Breast epithelium (tissue), 4 donors: ENCODE results near the gene ANXA5. TPM values are rescaled to one million over a fixed set of nuclear protein-coding genes. Genes with fewer than 3 reads are reported as not detected.

Experiments used
- DNase-seq, 2 donors: peaks; one replicate each; pipeline ENCODE4 v3.0.0-alpha.2; 2019; ENCODE audit warnings: low spot score in 2 of 2
- H3K27ac ChIP-seq, 2 donors: fragments of 200-600 bp; sonication (generic) in 1 of 2; one replicate each; pipeline ENCODE4 v1.5.1; 2016 to 2019; ENCODE audit warnings: mild to moderate bottlenecking in 1 of 2
- H3K27me3 ChIP-seq, 2 donors: fragments of 200-600 bp; sonication (generic) in 1 of 2; one replicate each; pipeline versions ENCODE4 v1.5.1 to v1.6.0; 2017 to 2019; ENCODE audit warnings: control low read depth in 1 of 2, mild to moderate bottlenecking in 1 of 2
- H3K36me3 ChIP-seq: fragments of 200-600 bp; one replicate; pipeline ENCODE4 v1.5.1; 2019
- H3K4me1 ChIP-seq, 2 donors: fragments of 200-600 bp; sonication (generic); one replicate each; pipeline ENCODE4 v1.5.1; 2016 to 2019; ENCODE audit warnings: control low read depth in 1 of 2
- H3K4me3 ChIP-seq, 3 donors: fragments of 200-600 bp; sonication (generic); 1 replicate in 2 of 3; 2 replicates in 1 of 3; pipeline ENCODE4 v1.5.1; 2016 to 2019; ENCODE audit warnings: mild to moderate bottlenecking in 3 of 3, moderate library complexity in 2 of 3
- H3K9me3 ChIP-seq, 2 donors: fragments of 200-600 bp; sonication (generic) in 1 of 2; one replicate each; pipeline ENCODE4 v1.5.1; 2016 to 2019; ENCODE audit warnings: control low read depth in 1 of 2
- CTCF ChIP-seq, 3 donors: fragments of 450-650 bp; IDR thresholded peaks; one replicate each; pipeline ENCODE4 v1.5.1; 2016 to 2017; ENCODE audit warnings: antibody characterized with exemption in 3 of 3, mild to moderate bottlenecking in 3 of 3, moderate library complexity in 3 of 3
- POLR2A ChIP-seq: fragments of 450-650 bp; IDR thresholded peaks from one replicate; pipeline ENCODE4 v1.6.1; 2016; ENCODE audit warnings: antibody characterized with exemption, mild to moderate bottlenecking, moderate library complexity
- POLR2AphosphoS5 ChIP-seq, 3 donors: sonication (generic); formaldehyde crosslinking; IDR thresholded peaks; one replicate each; pipeline ENCODE4 v1.6.1; 2017; ENCODE audit warnings: antibody characterized with exemption in 3 of 3
- intact Hi-C: fragments of 100-400 bp; cut with DNase I; formaldehyde crosslinking; loops from one replicate; pipeline ENCODE4 v1.15.1; 2023; ENCODE audit warnings: low total_unique reads
- total RNA-seq, 3 donors: library from RNA; depleted of rRNA; stranded (reverse); fragments of >200 nt; gene quantifications; one replicate each; pipeline ENCODE4 v1.1.0, GENCODE V29; 2016

Gene ANXA5
- total RNA-seq, 3 donors from 2014 or later = 286 to 430 (median 292) TPM

- DNase-seq = no peak
- Histone ChIP-seq H3K9me3 (no peaks in the 10 kb centered on the region), H3K4me3 (no peak overlapping the region), H3K4me1 (no peaks in the 10 kb centered on the region), H3K27ac (no peak overlapping the region), H3K36me3 (no peaks in the 10 kb centered on the region), H3K27me3 (no peaks in the 10 kb centered on the region)
- intact Hi-C loops = no loop called here
- TF ChIP-seq POLR2AphosphoS5 (IDR thresholded peaks at IDR 0.05) = no peak
- TF ChIP-seq POLR2A = no peak
- no peak for TF ChIP-seq CTCF (IDR thresholded peaks at IDR 0.05)
Measured at GRCh38 chr4:121721700-121722099, 24.9 kb upstream of the ANXA5 start.

GRCh38 chr4:121720109-121720508 lies 23.3 kb upstream of the ANXA5 start:
- no peaks in the 10 kb centered on the region for H3K27me3 ChIP-seq
- H3K36me3 ChIP-seq = no peaks in the 10 kb centered on the region
- no peak overlapping the region for H3K27ac ChIP-seq
- no peak for DNase-seq
- no peaks in the 10 kb centered on the region for H3K4me1 ChIP-seq
- intact Hi-C loops = no loop called here
- TF ChIP-seq CTCF (IDR thresholded peaks at IDR 0.05) (no peak), POLR2AphosphoS5 (IDR thresholded peaks at IDR 0.05) (no peak), POLR2A (no peak)
- H3K9me3 ChIP-seq = no peaks in the 10 kb centered on the region
- H3K4me3 ChIP-seq = no peak overlapping the region

DNA sequence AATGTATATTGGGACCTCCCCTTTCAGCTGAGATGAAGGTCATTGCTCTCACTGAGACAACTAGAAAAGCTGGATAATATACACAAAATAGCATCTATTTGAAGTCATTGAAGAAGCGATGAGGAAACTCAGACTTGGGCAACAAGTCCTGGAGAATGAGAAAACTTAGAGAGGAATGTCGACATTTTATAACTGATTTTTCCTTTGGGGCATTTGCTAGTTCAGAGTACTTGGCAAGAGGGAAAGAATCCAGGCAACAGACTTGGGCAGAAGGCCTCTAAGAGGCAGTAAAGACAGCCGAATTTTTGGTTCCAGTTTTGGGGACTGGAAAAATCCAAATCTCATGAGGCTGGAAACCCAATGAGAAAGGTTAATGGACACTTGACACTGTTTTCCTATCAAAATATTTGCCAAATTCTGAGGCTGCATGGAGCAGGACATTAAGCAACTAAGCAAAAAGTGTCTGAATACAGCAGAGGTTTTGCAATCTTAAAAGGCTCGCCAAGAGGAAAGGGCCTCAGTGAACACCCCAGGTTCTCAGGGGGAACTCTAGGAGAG lies 21.0 kb upstream of the ANXA5 start:
- peak overlapping the region in 1 of 2 donors; percentile 13 for H3K27ac ChIP-seq
- intact Hi-C loops = no loop called here
- H3K9me3 ChIP-seq = no peaks in the 10 kb centered on the region
- no peak for DNase-seq
- no peak for TF ChIP-seq CTCF (IDR thresholded peaks at IDR 0.05)
- no peak for TF ChIP-seq POLR2A
- TF ChIP-seq POLR2AphosphoS5 (IDR thresholded peaks at IDR 0.05) = no peak
- H3K4me3 ChIP-seq = no peak overlapping the region
- no peaks in the 10 kb centered on the region for H3K36me3 ChIP-seq
- H3K4me1 ChIP-seq = no peaks in the 10 kb centered on the region
- no peaks in the 10 kb centered on the region for H3K27me3 ChIP-seq

GRCh38 chr4:121714548-121714947 lies 17.8 kb upstream of the ANXA5 start:
- no peak for DNase-seq
- intact Hi-C loops = no loop called here
- TF ChIP-seq POLR2AphosphoS5 (IDR thresholded peaks at IDR 0.05) (no peak), POLR2A (no peak), CTCF (IDR thresholded peaks at IDR 0.05) (no peak)
- H3K9me3 ChIP-seq = no peaks in the 10 kb centered on the region
- no peaks in the 10 kb centered on the region for H3K27me3 ChIP-seq
- no peaks in the 10 kb centered on the region for H3K36me3 ChIP-seq
- no peak overlapping the region for H3K27ac ChIP-seq
- H3K4me3 ChIP-seq = no peak overlapping the region
- no peaks in the 10 kb centered on the region for H3K4me1 ChIP-seq

- Histone ChIP-seq H3K9me3 (no peaks in the 10 kb centered on the region), H3K4me1 (no peaks in the 10 kb centered on the region), H3K4me3 (no peak overlapping the region), H3K36me3 (no peaks in the 10 kb centered on the region), H3K27ac (no peak overlapping the region), H3K27me3 (no peaks in the 10 kb centered on the region)
- intact Hi-C loops = no loop called here
- no peak for TF ChIP-seq CTCF (IDR thresholded peaks at IDR 0.05)
- no peak for TF ChIP-seq POLR2A
- no peak for TF ChIP-seq POLR2AphosphoS5 (IDR thresholded peaks at IDR 0.05)
- no peak for DNase-seq
Measured at GRCh38 chr4:121712783-121713182, 16.0 kb upstream of the ANXA5 start.
